K562 (cell line): ENCODE measurements around the gene SPATA17. TPM values are rescaled to one million over a fixed set of nuclear protein-coding genes. Genes with fewer than 3 reads are reported as not detected.

Experiments used
- ATAC-seq: fragments of 200-7000 bp; cut with Tn5 transposase; 3 replicates; pipeline ENCODE4 v1.9.1; 2020; ENCODE audit warnings: moderate library complexity
- BruUV-seq: library from RNA; stranded (reverse); fragments of 400-500 nt; replicated peaks from 2 replicates; lab custom pipeline; 2021; lab: Mats Ljungman, UMichigan
- CTCF ChIA-PET: fragments of 300-600 bp; formaldehyde crosslinking; extraction: SDS; loops from one replicate; lab custom pipeline; 2021; ENCODE audit warnings: low intra/inter-chr PET ratio; lab: Yijun Ruan, JAX
- POLR2A ChIA-PET: fragments of 300-600, 350-650 bp; sonication (Branson Sonifier 250); formaldehyde crosslinking; extraction: SDS; loops from one replicate; lab custom pipeline; 2021; ENCODE audit warnings: antibody characterized with exemption, inconsistent platforms; lab: Yijun Ruan, JAX
- DNase-seq, 4 experiments: peaks; one replicate each; pipeline versions ENCODE4 v3.0.0 to v3.0.0-alpha.2; 2011 to 2018; ENCODE audit warnings: low spot score in 3 of 4, mixed read lengths in 3 of 4; ENCODE audit errors: extremely low read depth in 1 of 4
- FAIRE-seq: peaks from 2 replicates; lab custom pipeline; 2011; peaks lifted over from hg19 to GRCh38; lab: Jason Lieb, UNC
- H2AFZ ChIP-seq: 2 replicates; pipeline ENCODE4 v1.6.0; 2011; ENCODE audit warnings: low read depth, low read length, control low read depth, inconsistent platforms
- H3K27ac ChIP-seq: fragments of 200-600 bp; 3 replicates; pipeline ENCODE4 v1.8.0; 2011; ENCODE audit warnings: low read depth, mild to moderate bottlenecking, control low read depth, inconsistent platforms, low read length, moderate library complexity, mixed read lengths; ENCODE audit errors: extremely low read depth
- H3K27me3 ChIP-seq, 2 experiments: fragments of 300-600 bp in 1 of 2; 2 replicates in 1 of 2; 3 replicates in 1 of 2; pipeline versions ENCODE4 v1.6.0 to v1.8.0; 2011; ENCODE audit warnings: inconsistent platforms in 2 of 2, low read length in 2 of 2, mild to moderate bottlenecking in 1 of 2, mixed read lengths in 1 of 2, moderate library complexity in 1 of 2; ENCODE audit not compliant: control insufficient read depth in 2 of 2, insufficient read depth in 2 of 2
- H3K36me3 ChIP-seq: fragments of 300-600 bp; 3 replicates; pipeline ENCODE4 v1.8.0; 2011; ENCODE audit warnings: mild to moderate bottlenecking, low read length, inconsistent platforms; ENCODE audit not compliant: control insufficient read depth, insufficient read depth
- H3K4me1 ChIP-seq, 2 experiments: fragments of 200-600 bp in 1 of 2; replicated peaks in 1 of 2; 2 replicates in 1 of 2; 3 replicates in 1 of 2; pipeline versions ENCODE4 v1.5.1 to v1.8.0; 2011; ENCODE audit warnings: inconsistent platforms in 2 of 2, low read length in 2 of 2, mild to moderate bottlenecking in 1 of 2, mixed read lengths in 1 of 2, moderate library complexity in 1 of 2; ENCODE audit not compliant: control insufficient read depth in 2 of 2, insufficient read depth in 2 of 2
- H3K4me2 ChIP-seq: 2 replicates; pipeline ENCODE4 v1.6.1; 2011; ENCODE audit warnings: low read length, control low read depth, inconsistent platforms, mixed read lengths; ENCODE audit not compliant: insufficient read depth
- H3K4me3 ChIP-seq: fragments of 200-600 bp; sonication (generic), shearing (Covaris generic); 2 replicates; pipeline ENCODE4 v1.5.1; 2016; ENCODE audit warnings: control low read depth, inconsistent platforms
- H3K79me2 ChIP-seq: fragments of 200-600 bp; 3 replicates; pipeline ENCODE4 v1.8.0; 2011; ENCODE audit warnings: low read length, inconsistent platforms; ENCODE audit not compliant: control insufficient read depth, insufficient read depth
- H3K9ac ChIP-seq, 2 experiments: 2 replicates each; pipeline versions ENCODE4 v1.6.0 to v1.6.1; 2011; ENCODE audit warnings: low read depth in 2 of 2, low read length in 2 of 2, control low read depth in 1 of 2, inconsistent platforms in 1 of 2, mild to moderate bottlenecking in 1 of 2, mixed read lengths in 1 of 2; ENCODE audit not compliant: insufficient read depth in 1 of 2
- H3K9me1 ChIP-seq: one replicate; pipeline ENCODE4 v1.6.0; 2011; ENCODE audit warnings: inconsistent platforms, mild to moderate bottlenecking, low read length, moderate library complexity; ENCODE audit not compliant: control insufficient read depth, insufficient read depth
- H3K9me3 ChIP-seq: replicated peaks from 2 replicates; pipeline ENCODE4 v1.5.1; 2011; ENCODE audit warnings: low read depth, low read length, inconsistent platforms; ENCODE audit not compliant: control insufficient read depth, insufficient read depth
- H4K20me1 ChIP-seq: replicated peaks from 2 replicates; pipeline ENCODE4 v1.6.1; 2011; ENCODE audit warnings: low read length, inconsistent platforms, mixed read lengths; ENCODE audit not compliant: control insufficient read depth, insufficient read depth
- ARHGAP35 ChIP-seq: fragments of 450-650 bp; IDR thresholded peaks from 2 replicates; pipeline ENCODE4 v1.6.1; 2018; ENCODE audit not compliant: partially characterized antibody
- ARID2 ChIP-seq: fragments of 450-650 bp; IDR thresholded peaks from 2 replicates; pipeline ENCODE4 v1.6.1; 2017; ENCODE audit warnings: antibody characterized with exemption, mild to moderate bottlenecking
- ELF4 ChIP-seq: fragments of 450-650 bp; formaldehyde crosslinking; IDR thresholded peaks from 2 replicates; pipeline ENCODE4 v1.4.0; 2022; ENCODE audit warnings: missing genetic modification characterization
- FOXK1 ChIP-seq: sonication (generic); formaldehyde crosslinking; IDR thresholded peaks from 2 replicates; pipeline ENCODE4 v1.8.0; 2022; ENCODE audit warnings: missing genetic modification reagents, mild to moderate bottlenecking, borderline replicate concordance
- IFI16 ChIP-seq: fragments of 250-450 bp; sonication (Bioruptor Pico); IDR thresholded peaks from 2 replicates; pipeline ENCODE4 v2.1.2; 2022; ENCODE audit warnings: mild to moderate bottlenecking, inconsistent platforms
- MTA2 ChIP-seq: fragments of 450-650 bp; IDR thresholded peaks from 2 replicates; pipeline ENCODE4 v1.6.1; 2016; ENCODE audit warnings: low read depth
- NFE2L1 ChIP-seq: fragments of 450-650 bp; IDR thresholded peaks from 2 replicates; pipeline ENCODE4 v1.6.1; 2016; ENCODE audit warnings: missing genetic modification characterization, low read depth, mild to moderate bottlenecking, missing compliant biosample characterization, moderate library complexity, borderline replicate concordance
- NFRKB ChIP-seq: fragments of 450-650 bp; IDR thresholded peaks from 2 replicates; pipeline ENCODE4 v1.6.1; 2016; ENCODE audit warnings: low read depth
- PPARD ChIP-seq: fragments of 250-450 bp; sonication (Bioruptor Pico); IDR thresholded peaks from 2 replicates; pipeline ENCODE4 v1.8.0; 2022; ENCODE audit warnings: inconsistent platforms, mild to moderate bottlenecking, moderate library complexity
- RBFOX2 ChIP-seq: fragments of 200-400 bp; formaldehyde crosslinking; IDR thresholded peaks from 2 replicates; pipeline ENCODE4 v1.6.1; 2017; ENCODE audit warnings: low read depth, mild to moderate bottlenecking, low read length, moderate library complexity
- RFX1 ChIP-seq: fragments of 450-650 bp; IDR thresholded peaks from 2 replicates; pipeline ENCODE4 v1.6.1; 2016; ENCODE audit warnings: mild to moderate bottlenecking, moderate library complexity
- ZNF143 ChIP-seq: sonication (generic); formaldehyde crosslinking; IDR thresholded peaks from 2 replicates; pipeline ENCODE4 v1.9.0; 2022; ENCODE audit warnings: mild to moderate bottlenecking, missing genetic modification reagents
- ZNF76 ChIP-seq: fragments of 250-450 bp; sonication (Bioruptor Pico); IDR thresholded peaks from 2 replicates; pipeline ENCODE4 v1.4.0; 2020; ENCODE audit warnings: mild to moderate bottlenecking, moderate library complexity, borderline replicate concordance
- ZNF780A ChIP-seq: fragments of 250-450 bp; sonication (Bioruptor Pico); IDR thresholded peaks from 2 replicates; pipeline ENCODE4 v1.5.0; 2021; ENCODE audit warnings: mild to moderate bottlenecking
- WGBS: fragments of 100-300 bp; shearing (Covaris generic); methylation state at CpG from one replicate; pipeline ENCODE4 v1.1.6; 2016; ENCODE audit warnings: low coverage, mixed read lengths; ENCODE audit not compliant: insufficient coverage; ENCODE audit errors: missing lambda C conversion rate; 5-methylcytosine and 5-hydroxymethylcytosine counted together
- in situ Hi-C: fragments of 300-500 bp; cut with MboI; formaldehyde crosslinking; loops from 4 replicates; pipeline ENCODE4 v1.15.0; 2018; ENCODE audit warnings: inconsistent platforms, mixed read lengths
- intact Hi-C: fragments of 100-400 bp; cut with micrococcal nuclease; formaldehyde crosslinking; loops from 2 replicates; pipeline ENCODE4 v1.14.2; 2022
- polyA plus RNA-seq, 8 experiments: library from polyadenylated mRNA; depleted of rRNA in 4 of 8; stranded (reverse) in 5 of 8; unstranded in 3 of 8; fragments of >200 nt; fragmentation: Nextera tagmentation in 2 of 8; fragmentation: Illumina TruSeq in 1 of 8; extraction: Ambion mirVana in 2 of 8; extraction: Trizol in 1 of 8; gene quantifications; 2 replicates each; pipeline versions ENCODE4 v1.2.1 to v1.2.3, GENCODE V29; 2011 to 2014; ENCODE audit warnings: inconsistent platforms in 1 of 8, missing spikeins in 1 of 8
- total RNA-seq, 7 experiments: library from RNA; depleted of rRNA in 6 of 7; stranded (reverse); fragments of >200 nt in 6 of 7; fragmentation: Illumina TruSeq in 2 of 7; extraction: Trizol in 2 of 7; gene quantifications; 2 replicates each; pipeline versions ENCODE4 v1.2.1 to v1.2.3, GENCODE V29; 2011 to 2021; ENCODE audit warnings: low replicate concordance in 1 of 7
- TF ChIP-seq, protein P1 (sequence below): fragments of 250-450 bp; sonication (Bioruptor Pico); IDR thresholded peaks from 2 replicates; pipeline ENCODE4 v1.8.0; 2021; ENCODE audit warnings: moderate library complexity, mild to moderate bottlenecking, inconsistent platforms
- TF ChIP-seq, protein P2 (sequence below): fragments of 250-450 bp; sonication (Bioruptor Pico); IDR thresholded peaks from 2 replicates; pipeline ENCODE4 v1.5.0; 2021
- TF ChIP-seq, protein P3 (sequence below): fragments of 250-450 bp; sonication (Bioruptor Pico); IDR thresholded peaks from 2 replicates; pipeline ENCODE4 v1.8.0; 2022; ENCODE audit warnings: inconsistent platforms

SPATA17 gene
- total and polyA plus RNA-seq, 9 of the 15 experiments (the other 6 are each of a cell fraction or from before 2014, with no cell fraction given), result 0.04 to 0.11 TPM; not detected in 7

DNA sequence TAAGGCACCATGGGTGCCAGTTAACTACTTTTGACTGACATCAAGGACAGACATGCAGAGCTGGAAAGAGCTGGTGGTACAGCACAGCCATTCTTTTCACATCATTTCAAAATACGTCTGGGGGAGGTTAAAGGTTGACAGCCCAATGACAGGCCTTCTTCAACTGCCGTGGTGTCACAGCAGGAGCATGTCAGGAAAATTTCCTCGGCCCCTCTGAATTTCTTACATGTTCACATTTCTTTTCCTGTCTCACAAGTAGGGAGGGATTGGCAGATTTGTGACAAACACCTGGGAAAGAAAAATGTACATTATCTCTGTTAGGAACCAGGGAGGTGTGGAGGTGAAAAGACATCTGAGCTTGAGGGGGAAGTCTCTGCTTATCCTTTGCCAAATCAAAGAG lies 279.1 kb downstream of the SPATA17 start (continued):
- TF ChIP-seq, protein P1, sequence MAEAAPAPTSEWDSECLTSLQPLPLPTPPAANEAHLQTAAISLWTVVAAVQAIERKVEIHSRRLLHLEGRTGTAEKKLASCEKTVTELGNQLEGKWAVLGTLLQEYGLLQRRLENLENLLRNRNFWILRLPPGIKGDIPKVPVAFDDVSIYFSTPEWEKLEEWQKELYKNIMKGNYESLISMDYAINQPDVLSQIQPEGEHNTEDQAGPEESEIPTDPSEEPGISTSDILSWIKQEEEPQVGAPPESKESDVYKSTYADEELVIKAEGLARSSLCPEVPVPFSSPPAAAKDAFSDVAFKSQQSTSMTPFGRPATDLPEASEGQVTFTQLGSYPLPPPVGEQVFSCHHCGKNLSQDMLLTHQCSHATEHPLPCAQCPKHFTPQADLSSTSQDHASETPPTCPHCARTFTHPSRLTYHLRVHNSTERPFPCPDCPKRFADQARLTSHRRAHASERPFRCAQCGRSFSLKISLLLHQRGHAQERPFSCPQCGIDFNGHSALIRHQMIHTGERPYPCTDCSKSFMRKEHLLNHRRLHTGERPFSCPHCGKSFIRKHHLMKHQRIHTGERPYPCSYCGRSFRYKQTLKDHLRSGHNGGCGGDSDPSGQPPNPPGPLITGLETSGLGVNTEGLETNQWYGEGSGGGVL (CRISPR knock-in tag), result no peak

DNA sequence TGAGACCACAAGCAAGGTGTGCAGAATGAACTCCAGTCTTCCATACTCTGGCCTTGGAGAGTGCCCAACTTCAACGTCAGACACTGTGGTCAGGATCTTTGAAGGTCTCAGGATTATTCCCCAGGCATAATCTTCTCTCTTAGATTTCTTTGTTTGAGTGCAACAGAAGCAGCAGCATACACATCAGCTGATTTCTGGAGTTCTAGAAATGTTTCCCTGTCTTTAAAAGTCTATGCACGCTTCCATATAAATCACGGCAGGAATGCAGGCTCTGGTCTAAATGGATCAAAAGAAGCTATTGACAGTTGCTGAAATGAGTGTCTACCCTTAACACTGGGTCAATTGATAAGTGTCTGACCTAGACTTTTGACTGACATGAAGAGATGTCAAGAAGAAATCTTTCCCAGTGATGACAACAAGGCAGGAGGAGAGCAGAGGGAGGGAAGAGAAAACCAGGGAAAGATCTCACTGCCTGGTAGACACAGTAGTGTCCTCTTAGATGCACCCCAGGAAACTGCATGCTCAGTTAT lies 279.7 kb downstream of the SPATA17 start:
- no peak overlapping the region for H3K4me2 ChIP-seq
- no TSS peak for BruUV-seq
- FAIRE-seq (no peak), DNase-seq (no peak), ATAC-seq (no peak)
- CTCF ChIA-PET, result no interaction called here
- in situ Hi-C loops (no loop called here), intact Hi-C loops (no loop called here)
- no peaks in the 10 kb centered on the region for H3K27me3 ChIP-seq
- H3K9me3 ChIP-seq, result no peaks in the 10 kb centered on the region
- no peak overlapping the region for H3K9ac ChIP-seq
- no peak overlapping the region for H3K27ac ChIP-seq
- no peaks in the 10 kb centered on the region for H3K4me1 ChIP-seq
- H4K20me1 ChIP-seq, result no peaks in the 10 kb centered on the region
- H3K36me3 ChIP-seq, result no peaks in the 10 kb centered on the region
- no peak for TF ChIP-seq PPARD
- no peak for TF ChIP-seq ELF4 (CRISPR knock-in tag)
- no peak for TF ChIP-seq RFX1
- TF ChIP-seq FOXK1 (CRISPR knock-in tag), result no peak
- no peak for TF ChIP-seq RBFOX2
- TF ChIP-seq ZNF780A (CRISPR knock-in tag), result no peak
- TF ChIP-seq ARHGAP35, result no peak
- TF ChIP-seq, protein P2, sequence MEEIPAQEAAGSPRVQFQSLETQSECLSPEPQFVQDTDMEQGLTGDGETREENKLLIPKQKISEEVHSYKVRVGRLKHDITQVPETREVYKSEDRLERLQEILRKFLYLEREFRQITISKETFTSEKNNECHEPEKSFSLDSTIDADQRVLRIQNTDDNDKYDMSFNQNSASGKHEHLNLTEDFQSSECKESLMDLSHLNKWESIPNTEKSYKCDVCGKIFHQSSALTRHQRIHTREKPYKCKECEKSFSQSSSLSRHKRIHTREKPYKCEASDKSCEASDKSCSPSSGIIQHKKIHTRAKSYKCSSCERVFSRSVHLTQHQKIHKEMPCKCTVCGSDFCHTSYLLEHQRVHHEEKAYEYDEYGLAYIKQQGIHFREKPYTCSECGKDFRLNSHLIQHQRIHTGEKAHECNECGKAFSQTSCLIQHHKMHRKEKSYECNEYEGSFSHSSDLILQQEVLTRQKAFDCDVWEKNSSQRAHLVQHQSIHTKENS (CRISPR knock-in tag), result no peak
- no peak for TF ChIP-seq ZNF143 (CRISPR knock-in tag)
- TF ChIP-seq, protein P3, sequence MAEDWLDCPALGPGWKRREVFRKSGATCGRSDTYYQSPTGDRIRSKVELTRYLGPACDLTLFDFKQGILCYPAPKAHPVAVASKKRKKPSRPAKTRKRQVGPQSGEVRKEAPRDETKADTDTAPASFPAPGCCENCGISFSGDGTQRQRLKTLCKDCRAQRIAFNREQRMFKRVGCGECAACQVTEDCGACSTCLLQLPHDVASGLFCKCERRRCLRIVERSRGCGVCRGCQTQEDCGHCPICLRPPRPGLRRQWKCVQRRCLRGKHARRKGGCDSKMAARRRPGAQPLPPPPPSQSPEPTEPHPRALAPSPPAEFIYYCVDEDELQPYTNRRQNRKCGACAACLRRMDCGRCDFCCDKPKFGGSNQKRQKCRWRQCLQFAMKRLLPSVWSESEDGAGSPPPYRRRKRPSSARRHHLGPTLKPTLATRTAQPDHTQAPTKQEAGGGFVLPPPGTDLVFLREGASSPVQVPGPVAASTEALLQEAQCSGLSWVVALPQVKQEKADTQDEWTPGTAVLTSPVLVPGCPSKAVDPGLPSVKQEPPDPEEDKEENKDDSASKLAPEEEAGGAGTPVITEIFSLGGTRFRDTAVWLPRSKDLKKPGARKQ (CRISPR knock-in tag), result no peak
- no peak for TF ChIP-seq ZNF76 (CRISPR knock-in tag)
- TF ChIP-seq NFRKB, result no peak
- TF ChIP-seq MTA2, result no peak
- no peak for TF ChIP-seq IFI16 (CRISPR knock-in tag)
- TF ChIP-seq ARID2, result no peak
- TF ChIP-seq NFE2L1 (tag), result no peak
- H3K9me1 ChIP-seq, result no peaks in the 10 kb centered on the region
- H3K79me2 ChIP-seq, result no peaks in the 10 kb centered on the region
- POLR2A ChIA-PET, result no interaction called here
- no peak overlapping the region for H3K4me3 ChIP-seq
- WGBS, result 0% methylated on average over 3 of the region's 3 CpGs
- no peak overlapping the region for H2AFZ ChIP-seq
